ENCODE results near the gene GZMM.

The GZMM gene

DNA sequence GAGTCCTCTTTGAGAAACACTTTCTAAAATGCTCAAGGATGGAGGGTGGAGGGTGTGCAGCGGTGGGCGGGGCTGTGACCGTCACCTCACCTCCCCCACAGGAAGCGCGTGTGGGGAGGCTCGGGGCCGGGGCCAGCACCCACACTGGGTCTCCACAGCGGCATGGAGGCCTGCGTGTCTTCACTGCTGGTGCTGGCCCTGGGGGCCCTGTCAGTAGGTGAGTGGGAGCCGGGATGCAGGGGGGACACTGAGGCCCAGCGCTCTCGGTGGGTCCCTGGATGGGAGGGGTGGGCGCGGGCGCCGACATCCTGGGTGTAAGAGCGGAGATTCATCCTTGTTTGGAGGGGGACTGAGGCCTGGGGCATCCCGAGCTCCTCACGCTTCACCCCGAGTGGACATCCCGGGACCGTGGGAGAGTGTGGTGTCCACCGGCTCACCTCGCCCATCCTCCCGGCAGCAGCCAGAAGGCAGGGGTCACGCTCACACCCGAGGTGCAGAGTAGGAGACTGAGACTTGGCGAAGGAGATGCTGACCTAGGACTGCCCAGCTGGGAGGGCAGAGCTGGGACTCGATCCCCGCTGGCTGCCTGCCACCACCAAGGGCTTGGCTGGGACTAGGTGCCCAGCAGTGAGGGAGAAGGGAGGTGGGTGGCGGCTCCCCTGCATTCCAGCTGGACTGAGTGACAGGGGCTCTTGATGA lies at the start of gene GZMM:
Gene GZMM, plus strand, starts transcription at position 144 of the 699 bp plus-strand sequence. Its CDS starts 19 bp downstream, at position 163.
- peak; percentile 73 to 88 for DNase-seq (ENCODE audit: low spot score in 2 of 2)
- H3K36me3 Mint-ChIP-seq (ENCODE audit: insufficient read depth) = peaks cover 38% of the 10 kb centered on the region
- peak within 1 kb of the TSS; percentile 95 for H3K4me3 Mint-ChIP-seq
- ATAC-seq (replicated peaks; ENCODE audit: extremely low read depth, poor library complexity, severe bottlenecking) = peak; percentile 95
- H3K4me1 Mint-ChIP-seq = peaks cover 28% of the 10 kb centered on the region
- peak within 1 kb of the TSS; percentile 94 for H3K27ac Mint-ChIP-seq (ENCODE audit: low read depth)
- no peaks in the 10 kb centered on the region for H3K27me3 Mint-ChIP-seq
- H3K9me3 Mint-ChIP-seq = no peaks in the 10 kb centered on the region

DNA sequence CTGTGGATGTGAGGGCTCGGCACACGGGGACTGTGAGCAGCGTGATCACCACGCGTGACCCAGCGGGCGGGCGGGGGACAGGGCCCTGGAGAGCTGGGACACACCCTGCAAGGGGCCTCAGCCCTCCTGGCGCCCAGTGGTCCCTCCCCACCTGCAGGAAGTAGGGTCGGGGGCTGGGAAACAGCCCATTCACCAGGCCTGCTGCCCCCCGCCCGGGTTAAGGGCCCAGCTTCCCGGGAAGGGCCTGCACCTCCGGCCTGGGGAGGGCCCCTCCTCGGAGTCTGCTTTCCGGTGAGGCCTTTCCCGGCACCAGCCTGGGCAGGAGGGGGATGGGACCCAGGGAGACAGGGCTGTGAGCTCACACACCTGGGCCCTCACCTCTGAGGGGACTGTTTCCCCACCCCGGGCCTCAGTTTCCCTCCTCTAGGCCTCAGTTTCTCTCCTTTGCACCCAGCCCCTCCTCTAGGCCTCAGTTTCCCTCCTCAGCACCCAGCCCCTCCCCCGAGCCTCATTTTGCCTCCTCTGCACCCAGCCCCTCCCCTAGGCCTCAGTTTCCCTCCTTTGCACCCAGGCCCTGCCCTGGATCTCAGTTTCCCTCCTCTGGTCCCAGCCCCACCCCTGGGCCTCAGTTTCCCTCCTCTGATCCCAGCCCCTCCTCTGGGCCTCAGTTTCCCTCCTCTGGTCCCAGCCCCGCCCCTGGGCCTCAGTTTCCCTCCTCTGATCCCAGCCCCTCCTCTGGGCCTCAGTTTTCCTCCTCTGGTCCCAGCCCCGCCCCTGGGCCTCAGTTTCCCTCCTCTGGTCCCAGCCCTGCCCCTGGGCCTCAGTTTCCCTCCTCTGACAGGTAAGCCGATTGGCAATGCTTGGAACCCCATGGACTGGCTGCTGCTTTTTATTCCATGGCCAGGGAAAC lies 49.4 kb upstream of the GZMM start:
- Mint-ChIP-seq H3K27me3 (peaks cover 17% of the 10 kb centered on the region), H3K36me3 (ENCODE audit: insufficient read depth) (peaks cover 4% of the 10 kb centered on the region)

DNA sequence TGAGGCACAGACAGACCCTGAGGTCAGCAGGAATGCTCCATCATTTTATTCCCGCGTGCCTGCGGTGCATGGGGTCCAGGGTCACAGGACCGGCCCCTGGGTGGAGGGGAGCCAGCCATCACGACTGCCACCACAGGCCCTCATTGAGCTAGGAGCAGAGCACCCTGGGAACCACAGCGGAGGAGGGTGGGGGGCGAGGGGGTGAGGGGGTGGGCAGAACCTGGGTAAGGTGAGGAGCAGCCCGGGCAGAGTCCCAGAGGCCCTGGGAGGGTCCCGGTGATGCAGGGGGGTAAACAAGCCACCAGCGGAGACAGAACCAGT lies 48.8 kb upstream of the GZMM start:
- DNase-seq (ENCODE audit: low spot score in 2 of 2) = no peak
- H3K4me3 Mint-ChIP-seq = no peak overlapping the region
- peaks cover 2% of the 10 kb centered on the region for H3K36me3 Mint-ChIP-seq (ENCODE audit: insufficient read depth)
- H3K9me3 Mint-ChIP-seq = no peaks in the 10 kb centered on the region
- peaks cover 19% of the 10 kb centered on the region for H3K27me3 Mint-ChIP-seq
- no peak overlapping the region for H3K27ac Mint-ChIP-seq (ENCODE audit: low read depth)
- ATAC-seq (replicated peaks; ENCODE audit: extremely low read depth, poor library complexity, severe bottlenecking) = no peak
- H3K4me1 Mint-ChIP-seq = peaks cover 18% of the 10 kb centered on the region

More for the DNA sequence above, 49.4 kb upstream of the GZMM start:
- Mint-ChIP-seq H3K4me1 (peaks cover 21% of the 10 kb centered on the region), H3K9me3 (no peaks in the 10 kb centered on the region), H3K27ac (ENCODE audit: low read depth) (peak overlapping the region; percentile 82), H3K4me3 (no peak overlapping the region)
- DNase-seq (ENCODE audit: low spot score in 2 of 2) (no peak), ATAC-seq (replicated peaks; ENCODE audit: extremely low read depth, poor library complexity, severe bottlenecking) (no peak)

DNA sequence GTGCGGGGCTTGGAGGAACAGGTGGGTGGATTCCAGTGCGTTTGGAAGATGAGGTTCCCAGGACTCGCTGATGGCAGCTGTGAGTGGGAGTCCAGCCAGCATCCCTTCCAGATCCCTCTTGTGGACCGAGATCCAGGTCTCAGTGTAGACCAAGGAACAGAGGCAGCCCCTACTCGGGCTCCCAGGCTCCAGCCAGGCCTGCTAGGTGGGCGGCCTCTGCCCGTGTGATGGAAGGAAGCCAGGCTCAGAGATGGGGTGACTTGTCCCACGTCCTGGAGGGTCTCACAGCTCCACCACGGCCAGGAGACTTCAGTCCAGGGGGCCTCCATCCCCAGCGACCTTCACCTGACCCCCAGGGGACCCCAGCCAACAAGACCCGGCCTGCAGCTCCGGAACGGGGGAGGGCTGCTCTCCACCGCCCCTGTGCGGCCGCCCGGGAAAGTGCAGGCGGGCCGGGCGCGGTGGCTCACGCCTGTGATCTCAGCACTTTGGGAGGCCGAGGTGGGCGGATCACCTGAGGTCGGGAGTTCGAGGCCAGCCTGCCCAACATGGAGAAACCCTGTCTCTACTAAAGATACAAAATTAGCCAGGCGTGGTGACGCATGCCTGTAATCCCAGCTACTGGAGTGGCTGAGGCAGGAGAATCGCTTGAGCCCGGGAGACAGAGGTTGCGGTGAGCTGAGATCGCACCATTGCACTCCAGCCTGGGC lies 48.3 kb upstream of the GZMM start:
- peaks cover 18% of the 10 kb centered on the region for H3K4me1 Mint-ChIP-seq
- H3K9me3 Mint-ChIP-seq = no peaks in the 10 kb centered on the region
- DNase-seq (ENCODE audit: low spot score in 2 of 2) (peak in 1 of 2 donors; percentile 25), ATAC-seq (replicated peaks; ENCODE audit: extremely low read depth, poor library complexity, severe bottlenecking) (no peak)
- peaks cover 2% of the 10 kb centered on the region for H3K36me3 Mint-ChIP-seq (ENCODE audit: insufficient read depth)
- no peak overlapping the region for H3K27ac Mint-ChIP-seq (ENCODE audit: low read depth)
- peaks cover 19% of the 10 kb centered on the region for H3K27me3 Mint-ChIP-seq
- H3K4me3 Mint-ChIP-seq = no peak overlapping the region

DNA sequence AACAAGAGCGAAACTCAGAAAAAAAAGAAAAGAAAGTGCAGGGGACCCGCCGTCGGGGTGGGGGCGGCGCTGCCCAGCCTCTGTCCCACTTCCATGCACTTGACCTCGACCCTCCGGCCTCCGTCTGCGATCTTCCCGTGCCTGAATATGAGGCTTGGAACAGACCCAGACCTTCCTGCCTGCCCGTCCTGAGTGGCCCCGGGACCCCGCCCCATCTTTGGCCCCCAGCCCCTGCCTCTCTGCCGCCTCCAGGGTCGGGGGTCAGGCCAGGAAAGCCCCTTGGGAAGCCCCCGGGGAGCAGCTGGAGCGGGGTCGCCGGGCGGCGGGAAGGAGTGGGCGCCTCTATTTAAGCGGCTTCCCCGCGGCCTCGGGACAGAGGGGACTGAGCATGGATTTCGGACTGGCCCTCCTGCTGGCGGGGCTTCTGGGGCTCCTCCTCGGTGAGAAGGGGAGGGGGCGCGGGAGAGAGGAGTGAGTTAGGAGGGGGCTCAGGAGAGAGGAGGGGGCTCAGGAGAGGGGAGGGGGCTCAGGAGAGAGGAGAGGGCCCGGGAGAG lies 47.7 kb upstream of the GZMM start, which contains the start of gene MADCAM1:
Gene MADCAM1, plus strand, starts transcription at position 375 of the 554 bp plus-strand sequence. Its CDS starts 14 bp downstream, at position 389.
- peaks cover 2% of the 10 kb centered on the region for H3K36me3 Mint-ChIP-seq (ENCODE audit: insufficient read depth)
- ATAC-seq (replicated peaks; ENCODE audit: extremely low read depth, poor library complexity, severe bottlenecking) (no peak), DNase-seq (ENCODE audit: low spot score in 2 of 2) (no peak)
- peaks cover 19% of the 10 kb centered on the region for H3K27me3 Mint-ChIP-seq
- H3K9me3 Mint-ChIP-seq = no peaks in the 10 kb centered on the region
- no peak within 1 kb of the TSS for H3K27ac Mint-ChIP-seq (ENCODE audit: low read depth)
- no peak within 1 kb of the TSS for H3K4me3 Mint-ChIP-seq
- peaks cover 18% of the 10 kb centered on the region for H3K4me1 Mint-ChIP-seq

DNA sequence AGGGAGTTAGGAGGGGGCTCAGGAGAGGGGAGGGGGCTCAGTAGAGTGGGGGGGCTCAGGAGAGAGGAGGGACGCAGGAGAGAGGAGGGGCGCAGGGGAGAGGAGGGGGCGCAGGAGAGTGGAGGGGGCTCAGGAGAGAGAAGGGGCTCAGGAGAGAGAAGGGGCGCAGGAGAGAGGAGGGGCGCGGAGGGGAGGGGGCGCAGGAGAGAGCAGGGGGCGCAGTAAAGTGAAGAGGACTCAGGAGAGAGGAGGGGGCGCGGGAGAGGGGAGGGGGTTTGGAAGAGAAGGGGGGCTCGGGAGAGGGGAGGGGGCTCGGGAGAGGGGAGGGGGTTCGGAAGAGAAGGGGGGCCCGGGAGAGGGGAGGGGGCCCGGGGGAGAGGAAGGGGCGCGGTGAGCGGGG lies 46.9 kb upstream of the GZMM start:
- H3K27me3 Mint-ChIP-seq = peaks cover 19% of the 10 kb centered on the region
- no peak for ATAC-seq (replicated peaks; ENCODE audit: extremely low read depth, poor library complexity, severe bottlenecking)
- no peak for DNase-seq (ENCODE audit: low spot score in 2 of 2)
- H3K9me3 Mint-ChIP-seq = no peaks in the 10 kb centered on the region
- H3K36me3 Mint-ChIP-seq (ENCODE audit: insufficient read depth) = peaks cover 2% of the 10 kb centered on the region
- no peak overlapping the region for H3K27ac Mint-ChIP-seq (ENCODE audit: low read depth)
- peaks cover 18% of the 10 kb centered on the region for H3K4me1 Mint-ChIP-seq
- no peak overlapping the region for H3K4me3 Mint-ChIP-seq

DNA sequence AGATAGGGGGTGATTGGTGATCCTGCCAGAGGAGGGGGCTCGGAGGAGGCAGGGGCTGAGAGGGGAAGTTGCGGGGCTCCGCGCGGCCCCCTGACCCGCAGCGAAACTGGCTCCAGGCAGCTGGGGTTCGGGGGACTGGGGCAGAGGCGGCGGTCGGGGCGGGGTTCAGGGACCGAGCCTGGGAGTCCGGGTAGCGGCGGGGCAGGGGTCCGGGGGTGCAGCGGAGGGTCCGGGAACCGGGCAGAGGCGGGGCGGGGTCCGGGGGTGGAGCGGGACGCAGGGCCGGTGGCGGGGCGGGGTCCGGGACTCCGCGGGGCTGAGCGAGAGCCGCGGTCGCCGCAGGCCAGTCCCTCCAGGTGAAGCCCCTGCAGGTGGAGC lies 46.4 kb upstream of the GZMM start:
- Mint-ChIP-seq H3K4me3 (no peak overlapping the region), H3K27ac (ENCODE audit: low read depth) (no peak overlapping the region), H3K9me3 (no peaks in the 10 kb centered on the region), H3K27me3 (peaks cover 19% of the 10 kb centered on the region), H3K4me1 (peaks cover 18% of the 10 kb centered on the region), H3K36me3 (ENCODE audit: insufficient read depth) (peaks cover 2% of the 10 kb centered on the region)
- DNase-seq (ENCODE audit: low spot score in 2 of 2) (no peak), ATAC-seq (replicated peaks; ENCODE audit: extremely low read depth, poor library complexity, severe bottlenecking) (no peak)

DNA sequence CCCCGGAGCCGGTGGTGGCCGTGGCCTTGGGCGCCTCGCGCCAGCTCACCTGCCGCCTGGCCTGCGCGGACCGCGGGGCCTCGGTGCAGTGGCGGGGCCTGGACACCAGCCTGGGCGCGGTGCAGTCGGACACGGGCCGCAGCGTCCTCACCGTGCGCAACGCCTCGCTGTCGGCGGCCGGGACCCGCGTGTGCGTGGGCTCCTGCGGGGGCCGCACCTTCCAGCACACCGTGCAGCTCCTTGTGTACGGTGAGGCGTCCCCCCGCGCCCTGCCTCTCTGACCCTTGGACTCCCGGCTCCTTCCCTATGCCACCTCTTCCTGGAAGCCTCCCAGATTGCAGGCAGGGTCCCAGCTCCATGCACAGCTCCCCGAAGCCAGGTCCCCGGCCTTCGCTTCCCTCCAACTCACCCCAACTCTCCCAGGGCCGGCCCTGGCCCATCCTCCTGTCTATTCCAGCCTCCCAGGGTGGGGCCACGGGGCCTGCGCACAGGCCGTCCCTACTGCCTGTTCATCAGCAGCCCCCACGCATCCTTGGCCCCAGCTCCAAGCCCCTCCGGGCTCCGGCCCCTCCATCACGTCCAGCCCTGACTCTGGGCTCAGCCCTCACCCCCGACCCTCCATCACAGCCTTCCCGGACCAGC lies 45.9 kb upstream of the GZMM start:
- peaks cover 18% of the 10 kb centered on the region for H3K4me1 Mint-ChIP-seq
- DNase-seq (ENCODE audit: low spot score in 2 of 2) (no peak), ATAC-seq (replicated peaks; ENCODE audit: extremely low read depth, poor library complexity, severe bottlenecking) (no peak)
- peaks cover 19% of the 10 kb centered on the region for H3K27me3 Mint-ChIP-seq
- H3K9me3 Mint-ChIP-seq = no peaks in the 10 kb centered on the region
- no peak overlapping the region for H3K27ac Mint-ChIP-seq (ENCODE audit: low read depth)
- H3K36me3 Mint-ChIP-seq (ENCODE audit: insufficient read depth) = peaks cover 2% of the 10 kb centered on the region
- peak overlapping the region; percentile 29 for H3K4me3 Mint-ChIP-seq

DNA sequence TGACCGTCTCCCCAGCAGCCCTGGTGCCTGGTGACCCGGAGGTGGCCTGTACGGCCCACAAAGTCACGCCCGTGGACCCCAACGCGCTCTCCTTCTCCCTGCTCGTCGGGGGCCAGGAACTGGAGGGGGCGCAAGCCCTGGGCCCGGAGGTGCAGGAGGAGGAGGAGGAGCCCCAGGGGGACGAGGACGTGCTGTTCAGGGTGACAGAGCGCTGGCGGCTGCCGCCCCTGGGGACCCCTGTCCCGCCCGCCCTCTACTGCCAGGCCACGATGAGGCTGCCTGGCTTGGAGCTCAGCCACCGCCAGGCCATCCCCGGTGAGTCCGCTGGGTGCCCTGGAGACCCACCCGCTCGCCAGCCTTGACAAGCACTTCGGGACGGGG lies 45.4 kb upstream of the GZMM start:
- no peaks in the 10 kb centered on the region for H3K9me3 Mint-ChIP-seq
- H3K4me1 Mint-ChIP-seq = peaks cover 17% of the 10 kb centered on the region
- H3K36me3 Mint-ChIP-seq (ENCODE audit: insufficient read depth) = peaks cover 2% of the 10 kb centered on the region
- DNase-seq (ENCODE audit: low spot score in 2 of 2) (no peak), ATAC-seq (replicated peaks; ENCODE audit: extremely low read depth, poor library complexity, severe bottlenecking) (no peak)
- H3K4me3 Mint-ChIP-seq = peak overlapping the region; percentile 29
- no peak overlapping the region for H3K27ac Mint-ChIP-seq (ENCODE audit: low read depth)
- peaks cover 19% of the 10 kb centered on the region for H3K27me3 Mint-ChIP-seq

DNA sequence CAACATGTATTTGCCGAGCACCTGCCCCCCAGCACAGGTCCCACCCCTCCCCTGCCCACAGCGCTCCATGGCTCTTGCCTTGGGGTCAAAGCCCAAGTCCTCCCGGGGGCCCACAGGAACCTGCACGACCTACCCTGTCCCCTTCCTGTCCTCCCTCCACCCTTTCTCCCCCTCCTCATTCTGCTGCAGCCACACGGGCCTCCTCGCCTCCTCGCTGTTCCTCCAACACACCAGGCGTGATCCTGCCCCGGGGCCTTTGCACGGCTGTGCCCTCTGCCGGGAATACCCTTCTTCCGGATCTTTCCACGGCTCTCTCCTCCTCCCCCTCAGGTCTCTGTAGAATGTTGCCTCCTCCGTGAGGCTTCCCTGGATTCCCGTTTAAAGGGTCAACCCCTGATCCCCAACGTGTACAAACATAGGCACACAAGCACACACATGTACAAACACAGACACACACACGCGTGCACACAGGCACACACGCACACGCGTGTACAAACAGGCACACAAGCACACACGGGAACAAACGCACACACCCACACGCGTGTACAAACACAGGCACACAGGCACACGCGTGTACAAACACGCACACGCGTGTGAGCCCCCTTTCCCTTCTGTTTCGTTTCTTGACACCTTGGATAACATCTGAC lies 44.8 kb upstream of the GZMM start:
- H3K4me3 Mint-ChIP-seq = peak overlapping the region; percentile 19
- peaks cover 12% of the 10 kb centered on the region for H3K4me1 Mint-ChIP-seq
- no peak for ATAC-seq (replicated peaks; ENCODE audit: extremely low read depth, poor library complexity, severe bottlenecking)

DNA sequence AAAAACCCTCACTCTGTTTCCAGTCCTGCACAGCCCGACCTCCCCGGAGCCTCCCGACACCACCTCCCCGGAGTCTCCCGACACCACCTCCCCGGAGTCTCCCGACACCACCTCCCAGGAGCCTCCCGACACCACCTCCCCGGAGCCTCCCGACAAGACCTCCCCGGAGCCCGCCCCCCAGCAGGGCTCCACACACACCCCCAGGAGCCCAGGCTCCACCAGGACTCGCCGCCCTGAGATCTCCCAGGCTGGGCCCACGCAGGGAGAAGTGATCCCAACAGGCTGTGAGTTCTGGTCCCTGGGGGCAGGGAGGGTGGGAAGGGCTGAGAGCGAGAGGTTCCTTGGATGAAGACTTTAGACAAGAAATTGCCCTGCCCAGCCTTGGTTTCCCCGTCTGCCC lies 42.2 kb upstream of the GZMM start:
- Mint-ChIP-seq H3K4me3 (no peak overlapping the region), H3K4me1 (peaks cover 16% of the 10 kb centered on the region), H3K36me3 (ENCODE audit: insufficient read depth) (peaks cover 2% of the 10 kb centered on the region), H3K9me3 (no peaks in the 10 kb centered on the region), H3K27me3 (peaks cover 19% of the 10 kb centered on the region), H3K27ac (ENCODE audit: low read depth) (no peak overlapping the region)
- ATAC-seq (replicated peaks; ENCODE audit: extremely low read depth, poor library complexity, severe bottlenecking) (no peak), DNase-seq (ENCODE audit: low spot score in 2 of 2) (no peak)

More for the DNA sequence above, 44.8 kb upstream of the GZMM start:
- peaks cover 2% of the 10 kb centered on the region for H3K36me3 Mint-ChIP-seq (ENCODE audit: insufficient read depth)
- H3K27ac Mint-ChIP-seq (ENCODE audit: low read depth) = peak overlapping the region; percentile 39
- no peak for DNase-seq (ENCODE audit: low spot score in 2 of 2)
- H3K9me3 Mint-ChIP-seq = no peaks in the 10 kb centered on the region
- peaks cover 19% of the 10 kb centered on the region for H3K27me3 Mint-ChIP-seq
